Transverse colon (tissue), 4 donors: ENCODE measurements around the gene DNAJC5.

Source experiments
- CTCF ChIP-seq, 5 experiments: fragments of 200-600 bp in 3 of 5; fragments of 450-650 bp in 2 of 5; sonication (generic) in 3 of 5; IDR thresholded peaks; 1 replicate in 2 of 5; 2 replicates in 3 of 5; pipeline ENCODE4 v1.5.1; 2016 to 2017; ENCODE audit warnings: antibody characterized with exemption in 5 of 5, inconsistent platforms in 3 of 5, mild to moderate bottlenecking in 2 of 5, moderate library complexity in 1 of 5
- EP300 ChIP-seq: sonication (generic); formaldehyde crosslinking; IDR thresholded peaks from one replicate; pipeline ENCODE4 v1.6.1; 2017; ENCODE audit warnings: antibody characterized with exemption, low read depth
- POLR2A ChIP-seq: fragments of 450-650 bp; IDR thresholded peaks from one replicate; pipeline ENCODE4 v1.6.1; 2016; ENCODE audit warnings: antibody characterized with exemption, mild to moderate bottlenecking, moderate library complexity
- POLR2AphosphoS5 ChIP-seq, 3 donors: sonication (generic); formaldehyde crosslinking; IDR thresholded peaks; one replicate each; pipeline ENCODE4 v1.6.1; 2016; ENCODE audit warnings: antibody characterized with exemption in 3 of 3

- TF ChIP-seq CTCF (IDR thresholded peaks at IDR 0.05) (no peak), POLR2A (no peak), POLR2AphosphoS5 (IDR thresholded peaks at IDR 0.05) (no peak), EP300 (no peak)
Observed at GRCh38 chr20:63860325-63861051, 34.4 kb upstream of the DNAJC5 start.
